Measurements from ENCODE around the gene KRT71.

KRT71 gene

DNA sequence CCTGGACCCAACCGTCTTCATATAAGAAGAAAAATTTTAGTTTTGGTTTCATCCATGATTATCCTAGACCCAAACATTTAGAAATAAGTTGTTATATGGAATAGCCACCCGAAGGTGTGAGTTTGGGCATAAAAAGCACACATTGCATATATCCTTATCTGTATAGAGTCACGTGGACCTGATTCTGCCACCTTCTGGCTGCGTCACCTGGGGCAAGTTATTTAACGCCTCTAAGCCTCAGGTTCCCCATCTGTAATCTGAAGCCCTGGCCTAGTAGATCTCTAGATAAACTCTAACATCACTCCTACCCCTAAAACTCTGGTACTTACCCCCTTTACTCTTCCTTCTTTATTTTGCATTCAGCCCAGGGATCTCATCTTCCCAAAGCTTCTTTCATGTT lies 18.5 kb downstream of the KRT71 start:
- DNase-seq = no peak

DNA sequence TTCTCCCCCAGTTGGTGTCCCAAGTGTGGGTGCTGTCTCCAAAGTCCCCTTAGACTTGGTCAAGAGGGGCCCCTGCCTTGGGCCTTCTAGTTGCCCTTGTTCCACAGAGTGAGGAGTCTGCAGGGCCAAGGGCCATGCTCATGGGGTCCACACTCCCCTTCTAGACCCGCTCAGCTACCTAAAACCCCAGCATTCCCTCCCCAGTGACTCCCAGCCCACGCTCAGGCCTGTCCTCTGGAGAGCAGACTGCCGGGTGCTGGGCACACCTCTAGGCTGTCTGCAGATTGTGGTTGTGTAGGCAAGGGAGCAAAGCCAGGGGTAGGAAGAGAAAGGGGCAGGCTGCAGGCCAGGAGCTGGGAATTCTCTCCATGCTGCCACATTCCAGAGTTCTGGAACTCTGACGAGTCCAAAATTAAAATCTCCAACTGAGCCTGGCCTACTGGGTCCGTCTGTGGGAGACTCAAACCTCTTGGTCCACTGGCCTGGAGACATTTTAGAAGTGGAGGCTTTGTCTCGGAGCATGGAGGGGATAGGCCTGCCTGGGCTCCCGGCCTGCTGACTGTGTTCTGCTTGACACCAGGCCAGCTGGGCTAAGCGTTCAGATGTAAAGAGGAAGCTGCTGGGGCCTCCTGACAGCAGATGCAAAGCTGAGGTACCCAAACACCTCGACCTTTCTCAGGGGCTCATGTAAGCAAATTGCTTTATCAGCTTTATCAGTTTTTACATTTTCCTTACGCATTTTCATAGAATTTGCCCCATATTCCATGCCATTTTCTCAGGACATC lies 19.1 kb downstream of the KRT71 start:
- no peak for DNase-seq

- no peak for DNase-seq
Observed at GRCh38 chr12:52532636-52533035, 20.3 kb downstream of the KRT71 start.

GRCh38 chr12:52531566-52532300 lies 21.2 kb downstream of the KRT71 start:
- DNase-seq = no peak

- DNase-seq = no peak
Observed at GRCh38 chr12:52530905-52531304, 22.0 kb downstream of the KRT71 start.

GRCh38 chr12:52530366-52530765 lies 22.6 kb downstream of the KRT71 start:
- DNase-seq = no peak

DNA sequence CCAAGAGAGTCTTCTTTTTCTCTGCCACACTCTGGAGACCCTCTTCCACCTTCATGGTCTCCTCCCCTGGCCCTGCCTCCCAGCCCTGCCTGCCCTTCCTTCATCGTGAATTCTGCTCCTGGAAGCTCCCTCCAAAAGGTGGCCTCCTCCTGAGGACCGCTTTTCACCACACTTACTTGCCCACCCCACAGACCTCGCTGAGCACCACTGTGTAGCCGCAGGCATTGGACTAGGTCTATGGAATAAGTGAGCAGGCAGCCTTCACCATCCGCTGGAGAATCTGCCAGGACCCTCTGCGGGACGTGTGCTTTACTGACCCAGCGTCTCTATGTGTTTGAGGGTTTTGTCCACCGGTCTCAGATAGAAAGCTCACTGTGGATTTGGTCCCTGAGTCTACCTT lies 23.1 kb downstream of the KRT71 start:
- DNase-seq = no peak

DNA sequence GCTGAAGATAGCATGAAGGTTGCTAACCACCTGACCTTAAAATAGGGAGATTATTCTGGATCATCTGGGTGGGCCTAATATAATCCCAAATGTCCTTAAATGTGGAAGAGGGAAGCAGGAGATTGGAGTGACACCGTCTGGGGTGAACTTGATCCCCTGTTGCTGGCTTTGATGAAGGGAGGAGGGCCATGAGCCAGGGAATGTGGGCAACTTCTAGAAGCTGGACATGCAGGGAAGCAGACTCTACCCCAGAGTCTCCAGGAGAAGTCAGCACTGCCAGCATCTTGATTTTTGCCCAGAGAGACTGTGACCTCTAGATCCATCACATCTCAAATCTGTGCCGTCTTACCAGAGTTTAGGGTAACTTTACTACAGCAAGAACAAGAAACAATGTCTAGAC lies 23.5 kb downstream of the KRT71 start:
- DNase-seq = peak; percentile 32

DNA sequence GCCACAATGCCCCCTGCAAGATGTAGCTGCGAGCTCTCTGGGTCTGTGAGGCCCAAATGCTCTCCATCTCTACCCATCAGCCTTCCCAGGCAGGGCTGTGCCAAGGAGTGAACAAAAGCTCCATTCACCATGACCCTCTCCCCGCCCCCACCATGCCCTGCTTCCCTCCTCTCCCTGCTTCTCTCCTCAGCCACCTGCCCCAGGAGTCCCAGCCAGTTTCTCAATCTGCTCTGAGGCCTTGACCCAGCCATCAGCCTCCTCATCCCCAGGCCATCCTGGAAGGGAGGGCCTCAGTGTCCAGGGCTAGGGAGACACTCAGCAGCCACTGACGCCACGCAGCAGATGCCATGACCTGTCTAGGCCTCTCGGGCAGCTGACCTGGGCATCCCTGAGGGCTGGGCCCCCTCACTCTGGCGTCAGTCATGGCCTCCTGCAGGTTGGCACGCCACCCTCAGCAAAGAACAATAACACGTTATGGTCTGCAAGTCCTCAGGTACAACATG lies 24.3 kb downstream of the KRT71 start:
- peak; percentile 34 for DNase-seq

GRCh38 chr12:52527121-52527800 lies 25.7 kb downstream of the KRT71 start:
- DNase-seq = no peak

DNA sequence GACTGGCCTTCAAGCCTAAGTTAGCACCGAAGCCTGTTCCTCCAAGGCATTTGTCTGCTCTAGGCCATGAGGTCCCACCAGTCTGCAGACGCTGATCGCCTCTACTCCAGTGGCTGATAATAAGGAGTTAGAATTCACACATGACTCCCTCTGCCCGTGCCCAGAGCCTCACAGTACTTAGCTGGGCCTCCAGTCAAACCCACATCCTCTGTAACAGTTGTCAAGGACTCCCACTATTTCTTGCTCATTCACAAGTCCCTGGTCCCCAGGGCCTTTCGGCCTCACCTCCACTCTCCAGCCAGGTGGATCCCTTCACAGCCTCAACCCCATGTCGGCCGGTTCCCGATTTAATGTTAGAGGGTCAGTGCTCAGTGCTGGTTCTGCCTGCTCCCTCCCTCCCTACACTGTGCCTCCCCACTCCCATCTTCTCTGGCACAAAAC lies 26.4 kb downstream of the KRT71 start:
- peak; percentile 45 for DNase-seq

- DNase-seq = peak; percentile 54
Observed at GRCh38 chr12:52525661-52526499, 27.1 kb downstream of the KRT71 start.

- DNase-seq = peak; percentile 57
Observed at GRCh38 chr12:52524898-52525591, 27.9 kb downstream of the KRT71 start.

- DNase-seq = peak; percentile 52
Observed at GRCh38 chr12:52524241-52524897, 28.6 kb downstream of the KRT71 start.

DNA sequence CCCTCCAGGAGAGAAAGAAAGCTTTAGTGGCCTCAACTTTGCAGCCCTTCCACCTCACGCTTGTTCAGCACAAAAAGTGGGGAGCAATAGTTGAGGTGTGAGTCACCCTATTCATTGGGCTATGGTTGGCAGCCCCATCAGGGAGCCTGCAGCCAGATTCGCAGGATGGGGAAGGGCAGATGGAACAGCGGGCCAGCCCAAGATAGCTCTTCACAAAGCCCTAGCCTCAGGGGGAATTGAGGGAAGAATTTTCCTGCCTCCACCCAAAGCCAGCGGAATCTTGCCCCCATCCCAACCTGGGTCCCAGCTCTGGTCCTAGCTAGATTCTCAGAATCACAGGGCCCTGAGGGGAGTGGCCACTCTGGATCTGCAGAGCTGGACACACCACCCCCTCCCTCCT lies 29.1 kb downstream of the KRT71 start:
- peak; percentile 53 for DNase-seq

- peak; percentile 61 for DNase-seq
Observed at GRCh38 chr12:52522346-52523011, 30.5 kb downstream of the KRT71 start.

DNA sequence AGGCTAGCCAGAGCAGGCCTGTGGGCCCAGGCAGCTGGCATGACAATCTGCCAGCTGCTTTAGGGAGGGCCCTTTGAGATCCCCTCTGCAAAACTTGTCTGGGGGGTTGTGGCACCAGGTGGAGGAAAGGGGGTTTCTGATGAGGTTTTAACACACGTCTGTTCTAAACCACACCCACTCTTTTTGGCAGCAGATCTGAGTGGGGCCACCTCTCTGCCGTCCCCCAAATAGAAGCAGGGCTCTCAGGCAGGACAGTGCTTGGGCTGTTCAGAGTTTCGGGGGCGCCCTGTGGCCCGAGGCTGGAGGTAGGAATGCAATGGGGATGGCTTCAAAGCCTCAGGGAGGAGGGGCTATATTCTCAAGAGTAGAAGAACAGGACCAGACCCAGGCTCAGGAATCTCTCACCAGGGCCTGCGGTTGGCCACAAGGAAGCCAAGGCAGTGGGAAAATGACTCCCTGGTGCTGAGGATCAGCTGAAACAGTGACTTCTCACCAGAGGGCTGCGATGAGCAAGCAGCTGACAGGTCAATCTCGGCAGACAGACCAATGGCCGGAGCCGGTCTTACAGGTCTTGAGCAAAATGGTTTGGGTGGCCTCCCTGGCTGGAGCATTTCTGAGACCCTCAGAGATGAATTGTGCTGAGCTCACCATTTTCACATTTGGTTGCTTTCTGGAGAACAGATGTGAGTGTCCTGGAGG lies 31.2 kb downstream of the KRT71 start:
- peak; percentile 94 for DNase-seq

- DNase-seq = peak; percentile 68
Observed at GRCh38 chr12:52521175-52521567, 31.8 kb downstream of the KRT71 start.

DNA sequence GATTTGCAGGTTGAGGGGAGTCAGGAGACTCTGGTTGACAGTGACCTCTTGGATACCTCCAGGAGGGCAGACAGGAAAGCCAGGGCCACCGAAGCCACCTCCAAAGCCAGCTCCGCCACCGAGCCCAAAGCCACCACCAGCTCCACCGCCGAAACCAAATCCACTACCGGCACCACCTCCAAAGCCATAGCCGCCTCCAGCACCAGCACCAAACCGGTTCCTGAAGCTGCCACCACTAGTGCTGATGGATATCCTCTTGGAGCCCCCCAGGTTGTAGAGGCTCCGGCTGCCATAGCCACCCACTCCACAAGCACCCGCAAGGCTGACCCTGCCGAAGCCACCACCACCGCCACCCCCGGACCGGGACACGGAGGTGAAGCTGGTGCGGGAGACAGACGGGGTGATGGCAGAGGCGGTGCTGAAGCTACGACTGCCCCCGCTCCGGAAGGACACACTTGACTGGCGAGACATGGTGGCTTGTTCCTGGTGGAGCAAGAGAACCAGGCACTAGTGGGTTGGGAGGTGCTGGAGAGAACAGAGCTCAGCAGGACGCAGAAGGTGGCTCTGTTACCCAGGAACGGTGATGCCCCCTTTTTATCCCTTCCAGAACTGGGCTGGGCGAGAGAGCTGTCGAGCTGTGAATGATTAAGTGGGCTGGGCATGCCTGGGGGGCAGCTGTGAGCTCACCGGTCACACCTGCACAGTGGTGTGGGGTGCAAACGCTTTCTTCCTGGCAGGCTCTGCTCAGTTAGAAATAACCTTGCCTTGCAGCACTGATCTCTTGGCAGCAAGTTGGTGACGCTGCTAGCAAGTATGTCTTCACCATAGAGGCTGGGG lies 32.9 kb downstream of the KRT71 start, which contains the start of gene KRT5:
TSS of gene KRT5 (minus strand) at position 569 of the 837 bp plus-strand sequence. CDS start at position 471, 98 bp downstream.
- peak; percentile 51 for DNase-seq
